Activated CD8-positive, alpha-beta memory T cell treated with anti-CD3 and anti-CD28 coated beads, Interleukin-2, amount 50 U/mL, for 48 hours (primary cell): ENCODE measurements around the gene MYL5.

Experiments
- DNase-seq: peaks from one replicate; pipeline ENCODE4 v3.0.0-alpha.2; 2020

Gene MYL5

DNA sequence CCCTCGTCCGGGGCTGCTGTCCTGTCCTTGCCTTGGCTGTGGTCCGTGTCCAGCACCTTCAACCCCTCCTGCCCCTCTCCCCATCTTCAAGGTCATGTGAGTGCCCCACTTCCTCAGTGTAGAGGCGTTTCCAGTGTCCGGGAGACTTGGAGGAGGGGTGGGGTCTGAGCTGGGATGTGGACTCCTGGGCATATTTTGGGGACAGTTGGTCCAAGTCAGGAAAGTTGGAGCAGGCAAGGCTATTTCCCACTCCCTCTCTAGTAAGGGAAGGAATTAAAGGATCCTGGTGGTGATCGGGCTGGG is 34.2 kb downstream of the MYL5 start:
- DNase-seq: no peak

DNA sequence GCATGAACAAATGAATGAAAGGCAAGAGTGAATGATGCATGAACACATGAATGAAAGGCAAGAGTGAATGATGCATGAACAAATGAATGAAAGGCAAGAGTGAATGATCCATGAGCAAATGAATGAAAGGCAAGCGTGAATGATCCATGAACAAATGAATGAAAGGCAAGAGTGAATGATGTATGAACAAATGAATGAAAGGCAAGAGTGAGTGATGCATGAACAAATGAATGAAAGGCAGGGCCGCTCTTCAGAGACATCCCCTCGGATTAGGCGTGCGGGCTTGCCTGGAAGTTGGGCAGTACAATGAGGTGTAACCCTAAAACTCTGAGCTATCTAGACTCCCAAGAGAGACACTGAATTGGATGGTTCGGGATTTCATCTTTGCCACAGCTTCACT is 35.0 kb downstream of the MYL5 start:
- no peak for DNase-seq

GRCh38 chr4:710116-710515 is 35.8 kb downstream of the MYL5 start:
- no peak for DNase-seq

GRCh38 chr4:710916-711315 is 36.6 kb downstream of the MYL5 start:
- no peak for DNase-seq

- no peak for DNase-seq
These were observed 37.8 kb downstream of the MYL5 start for GRCh38 chr4:712093-712492.

DNA sequence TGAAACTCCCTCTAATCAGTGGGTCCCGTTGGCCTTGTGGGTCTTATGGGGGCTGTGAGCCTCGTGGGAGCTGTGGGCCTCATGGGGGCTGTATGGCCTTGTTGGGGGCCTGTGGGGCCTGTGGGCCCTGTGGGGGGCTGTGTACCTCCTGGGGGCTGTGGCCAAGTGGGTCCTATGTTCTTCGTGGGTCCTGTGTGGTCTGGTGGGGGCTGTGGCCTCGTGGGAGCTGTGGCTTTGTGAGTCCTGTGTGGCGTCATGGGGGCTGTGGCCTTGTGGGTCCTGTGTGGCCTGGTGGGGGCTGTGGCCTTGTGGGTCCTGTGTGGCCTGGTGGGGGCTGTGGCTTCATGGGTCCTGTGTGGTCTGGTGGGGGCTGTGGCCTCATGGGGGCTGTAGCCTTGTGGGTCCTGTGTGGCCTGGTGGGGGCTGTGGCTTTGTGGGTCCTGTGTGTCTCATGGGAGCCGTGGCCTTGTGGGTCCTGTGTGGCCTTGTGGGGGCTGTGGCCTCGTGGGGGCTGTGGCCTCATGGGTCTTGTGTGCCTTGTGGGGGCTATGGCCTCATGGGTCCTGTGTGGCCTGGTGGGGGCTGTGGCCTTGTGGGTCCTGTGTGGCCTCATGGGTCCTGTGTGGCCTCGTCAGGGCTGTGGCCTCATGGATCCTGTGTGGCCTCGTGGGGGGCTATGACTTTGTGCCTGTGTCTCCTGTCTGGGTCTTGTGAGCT is 38.7 kb downstream of the MYL5 start:
- no peak for DNase-seq

DNA sequence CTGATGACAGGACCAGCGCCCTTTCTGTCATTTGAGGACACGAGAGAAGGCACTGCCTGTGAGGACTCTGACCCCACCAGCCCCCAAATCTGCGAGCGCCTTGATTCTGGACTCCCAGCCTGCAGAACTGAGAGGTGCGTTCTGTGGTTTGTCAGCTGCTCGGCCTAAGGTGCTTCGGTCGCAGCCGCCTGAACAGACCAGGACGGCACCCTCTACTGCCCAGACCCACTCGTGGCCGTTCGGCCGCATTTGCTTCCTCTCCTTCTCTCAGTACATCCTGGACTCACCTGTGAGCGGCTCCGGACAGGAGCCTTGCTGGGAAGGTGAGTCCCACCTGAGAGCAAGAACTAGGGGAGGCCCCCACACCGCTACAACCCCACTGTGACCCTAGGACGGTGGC is 39.7 kb downstream of the MYL5 start:
- DNase-seq: no peak

GRCh38 chr4:717601-718320 is 43.4 kb downstream of the MYL5 start:
- no peak for DNase-seq

DNA sequence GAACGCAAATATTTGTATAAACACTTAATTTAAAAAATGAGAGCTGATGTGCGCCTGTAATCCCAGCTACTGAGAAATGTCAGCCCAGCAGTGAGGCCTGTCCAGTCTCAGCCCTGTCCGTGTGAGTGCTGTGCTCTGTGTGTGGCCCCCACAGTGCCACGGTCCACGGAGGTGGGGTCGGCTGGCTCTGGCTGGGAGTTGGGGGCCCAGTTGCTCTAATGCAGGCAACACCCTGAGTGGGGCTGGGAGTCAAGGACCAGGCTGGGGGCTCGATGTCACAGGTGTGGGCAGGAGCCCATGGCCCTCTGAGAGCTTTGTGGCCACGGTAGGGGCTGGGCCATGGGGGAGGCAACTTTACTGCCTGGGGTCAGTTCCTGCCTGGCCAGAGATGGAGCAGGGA is 44.1 kb downstream of the MYL5 start:
- no peak for DNase-seq

DNA sequence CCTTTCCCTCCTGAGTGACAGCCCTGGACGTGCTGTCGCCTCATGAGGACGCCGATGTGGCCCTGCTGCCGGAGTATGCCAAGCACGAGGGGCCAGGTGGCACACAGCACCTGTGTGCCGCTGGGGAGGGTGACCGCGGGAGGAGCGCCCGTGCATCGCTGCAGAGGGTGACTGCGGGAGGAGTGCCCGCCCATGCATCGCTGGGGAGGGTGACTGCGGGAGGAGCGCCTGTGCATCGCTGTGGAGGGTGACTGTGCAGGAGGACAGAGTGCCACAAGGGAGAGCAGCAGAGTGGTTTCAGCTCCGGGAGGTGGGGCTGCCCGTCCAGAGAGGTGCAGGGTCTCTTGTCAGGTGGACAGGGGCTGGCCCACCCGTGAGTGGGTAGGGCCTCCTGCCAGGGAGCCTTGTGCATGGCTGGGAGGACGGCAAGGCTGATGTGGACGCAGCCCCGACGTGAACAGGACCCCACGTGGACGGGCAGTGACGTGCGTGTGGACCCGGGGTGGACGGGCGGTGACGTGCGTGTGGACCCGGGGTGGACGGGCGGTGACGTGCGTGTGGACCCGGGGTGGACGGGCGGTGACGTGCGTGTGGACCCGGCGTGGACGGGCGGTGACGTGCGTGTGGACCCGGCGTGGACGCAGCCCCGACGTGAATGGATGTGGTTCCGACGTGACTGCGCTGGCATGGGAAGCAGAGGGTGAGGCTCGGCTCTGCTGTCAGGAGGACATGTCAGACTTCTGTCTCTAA is 45.9 kb downstream of the MYL5 start:
- DNase-seq: no peak

GRCh38 chr4:721261-722168 is 47.2 kb downstream of the MYL5 start:
- DNase-seq: no peak

DNA sequence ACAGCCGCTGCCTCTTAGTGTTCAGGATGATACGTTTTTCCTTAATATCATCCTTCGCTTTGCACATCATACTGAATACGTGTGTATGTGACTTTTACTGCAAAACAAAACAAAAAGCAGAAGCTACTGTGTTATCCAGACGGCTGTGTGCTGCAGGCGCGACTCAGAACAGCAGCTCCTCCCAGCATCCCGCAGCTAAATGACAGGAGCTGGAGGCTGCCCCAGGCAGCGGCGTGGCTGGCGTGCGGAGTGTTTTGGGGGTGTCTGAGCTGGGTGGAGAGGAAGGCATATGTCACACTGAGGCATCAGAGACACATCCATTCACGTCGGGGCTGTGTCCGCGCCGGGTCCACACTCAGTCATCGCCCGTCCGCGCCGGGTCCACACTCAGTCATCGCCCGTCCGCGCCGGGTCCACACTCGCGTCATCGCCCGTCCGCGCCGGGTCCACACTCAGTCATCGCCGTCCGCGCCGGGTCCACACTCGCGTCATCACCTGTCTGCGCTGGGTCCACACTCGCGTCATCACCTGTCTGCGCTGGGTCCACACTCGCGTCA is 47.9 kb downstream of the MYL5 start:
- no peak for DNase-seq

DNA sequence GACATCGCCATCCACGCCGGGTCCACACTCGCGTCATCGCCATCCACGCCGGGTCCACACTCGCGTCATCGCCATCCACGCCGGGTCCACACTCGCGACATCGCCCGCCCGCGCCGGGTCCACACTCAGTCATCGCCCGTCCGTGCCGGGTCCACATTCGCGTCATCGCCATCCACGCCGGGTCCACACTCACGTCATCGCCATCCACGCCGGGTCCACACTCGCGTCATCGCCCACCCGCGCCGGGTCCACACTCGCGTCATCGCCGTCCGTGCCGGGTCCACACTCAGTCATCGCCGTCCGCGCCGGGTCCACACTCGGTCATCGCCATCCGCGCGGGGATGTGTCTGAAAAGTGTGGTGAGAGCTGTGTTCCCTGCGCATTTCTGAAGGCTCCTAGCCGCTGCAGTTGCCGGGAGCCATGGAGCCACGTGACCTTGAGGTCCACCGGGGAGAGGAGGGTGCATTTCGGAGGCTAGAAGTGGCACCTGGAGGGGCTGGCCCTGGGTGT is 48.6 kb downstream of the MYL5 start:
- DNase-seq: no peak

GRCh38 chr4:723751-724530 is 49.6 kb downstream of the MYL5 start:
- no peak for DNase-seq

- DNase-seq: no peak
These were observed 51.3 kb downstream of the MYL5 start for GRCh38 chr4:725391-726234.

DNA sequence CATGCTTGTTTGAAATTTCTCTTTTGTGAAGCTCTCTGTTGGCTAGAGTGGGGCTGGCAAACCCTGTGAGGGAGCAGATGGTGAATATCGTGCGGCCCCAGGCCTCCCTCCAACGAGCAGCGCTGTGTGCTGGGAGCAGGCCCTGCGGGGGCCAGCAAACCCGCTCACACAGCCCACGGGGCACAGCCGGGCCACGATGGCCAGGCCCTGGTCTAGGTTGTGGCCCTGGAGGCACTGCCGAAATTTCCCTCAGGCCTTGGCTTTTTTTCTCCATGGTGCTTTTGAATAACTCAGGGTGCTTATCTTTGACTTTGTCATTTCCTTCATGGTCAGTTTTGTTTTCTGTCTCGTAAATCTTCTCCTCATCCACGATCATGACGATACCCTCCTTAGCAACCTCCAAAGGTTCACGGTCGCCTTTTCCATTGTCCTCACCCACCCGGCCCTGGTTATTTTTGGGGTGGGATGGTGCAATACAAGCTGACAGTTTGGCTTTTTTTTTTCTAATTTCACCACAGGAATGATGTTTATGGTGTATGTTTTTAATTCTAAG is 52.0 kb downstream of the MYL5 start:
- DNase-seq: no peak

DNA sequence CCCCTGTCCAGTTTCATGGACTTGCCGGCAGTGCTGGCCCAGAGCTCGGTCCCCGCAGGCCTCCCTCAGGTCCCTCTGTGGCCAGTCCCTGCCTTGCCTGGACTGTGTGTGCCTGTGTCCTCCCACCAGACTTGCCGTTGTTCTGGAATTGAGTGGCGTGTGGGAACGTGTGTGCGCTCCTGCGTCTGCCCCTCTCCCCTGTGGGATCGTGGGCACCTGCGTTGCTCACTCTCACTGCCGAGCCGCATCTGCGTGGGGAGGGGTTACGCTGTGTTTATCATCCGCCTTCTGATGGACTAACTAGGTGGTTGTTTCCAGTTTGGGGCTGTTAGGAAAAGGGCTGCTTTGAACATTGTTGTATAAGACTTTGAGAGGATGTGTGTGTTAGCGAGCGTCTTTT is 52.5 kb downstream of the MYL5 start:
- DNase-seq: no peak

DNA sequence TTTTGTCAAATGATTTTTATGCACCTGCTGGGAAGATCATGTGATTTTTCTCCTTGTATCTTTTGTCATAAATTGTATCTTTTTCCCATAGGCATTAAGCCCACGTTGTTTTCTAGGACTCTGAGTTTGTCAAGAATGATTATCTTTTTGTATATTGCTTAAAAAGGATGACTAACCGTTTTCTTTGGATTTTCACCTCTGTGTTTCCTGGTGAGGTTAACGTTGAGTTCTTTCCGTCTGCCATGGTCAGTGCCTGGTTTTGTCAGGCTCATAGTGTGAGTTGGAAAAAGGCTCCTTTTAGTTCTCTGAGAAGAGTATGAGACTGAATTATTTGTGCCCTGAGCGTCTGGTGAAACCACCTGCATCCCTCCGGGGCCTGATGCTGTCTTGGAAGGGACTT is 53.2 kb downstream of the MYL5 start:
- DNase-seq: no peak

DNA sequence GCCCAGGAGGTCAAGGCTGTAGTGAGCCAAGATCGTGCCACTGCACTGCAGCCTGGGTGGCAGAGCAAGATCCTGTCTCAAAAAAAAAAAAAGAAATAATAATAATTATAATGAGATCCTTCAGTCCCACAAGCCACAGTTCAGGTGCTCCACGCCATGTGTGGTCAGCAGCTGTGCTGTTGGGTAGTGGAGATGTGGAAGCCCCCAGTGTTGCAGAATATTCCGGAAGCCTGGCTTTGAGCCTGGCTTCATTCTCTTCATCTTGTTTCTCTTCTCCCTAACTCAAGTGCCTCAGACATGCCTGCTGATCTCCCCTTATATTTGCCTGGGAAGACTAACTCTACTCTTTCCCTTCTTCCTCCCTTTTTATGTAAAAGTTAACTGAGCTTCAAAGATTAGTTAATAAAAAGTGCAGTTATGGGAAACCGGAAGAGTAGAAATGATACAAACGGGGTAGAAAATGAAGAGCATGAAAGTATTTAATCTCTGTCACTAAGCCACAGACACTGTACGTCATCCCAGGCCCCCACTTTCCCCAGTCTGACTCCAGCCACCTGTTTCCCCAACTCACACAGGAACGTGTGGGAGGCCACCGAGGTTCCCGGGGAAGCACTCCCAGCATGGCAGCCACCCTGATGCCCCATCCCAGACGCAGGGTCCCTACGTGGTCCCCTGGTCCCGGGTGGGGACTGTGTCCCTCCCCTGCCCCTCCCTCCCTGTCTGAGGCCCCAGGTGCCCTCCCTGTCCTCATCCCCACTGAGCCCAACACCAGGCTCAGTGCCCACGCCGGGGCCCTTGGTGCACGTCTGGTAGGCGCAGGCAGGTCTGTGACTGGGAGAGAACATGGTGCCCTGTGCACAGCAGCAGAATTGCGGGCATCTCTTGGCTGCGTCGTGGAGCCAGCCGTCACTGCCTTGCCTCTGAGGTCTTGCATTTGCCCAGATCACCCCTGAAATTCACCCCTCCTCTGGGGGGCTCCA is 55.3 kb downstream of the MYL5 start:
- no peak for DNase-seq
